ENCODE measurements around the gene ASB3.

Gene ASB3

GRCh38 chr2:53819634-53820033, 32.9 kb upstream of the ASB3 start:
- no peak overlapping the region for H3K4me3 ChIP-seq (ENCODE audit: low read depth, low read length)
- DNase-seq (ENCODE audit: low read depth): no peak
- TF ChIP-seq POLR2A (IDR thresholded peaks at IDR 0.05; ENCODE audit: extremely low read depth, insufficient read length) (no peak), CTCF (IDR thresholded peaks at IDR 0.05; ENCODE audit: low read depth, low read length) (no peak), MAX (IDR thresholded peaks at IDR 0.05; ENCODE audit: low read depth, low read length) (no peak), MYC (IDR thresholded peaks at IDR 0.05; ENCODE audit: low read depth, low read length) (no peak)

- H3K4me3 ChIP-seq (ENCODE audit: low read depth, low read length): no peak overlapping the region
- no peak for DNase-seq (ENCODE audit: low read depth)
- TF ChIP-seq POLR2A (IDR thresholded peaks at IDR 0.05; ENCODE audit: extremely low read depth, insufficient read length) (no peak), MAX (IDR thresholded peaks at IDR 0.05; ENCODE audit: low read depth, low read length) (no peak), MYC (IDR thresholded peaks at IDR 0.05; ENCODE audit: low read depth, low read length) (no peak), CTCF (IDR thresholded peaks at IDR 0.05; ENCODE audit: low read depth, low read length) (no peak)
These were observed 32.2 kb upstream of the ASB3 start for GRCh38 chr2:53818854-53819435.

GRCh38 chr2:53813151-53813550, 26.4 kb upstream of the ASB3 start:
- no peak for TF ChIP-seq CTCF (IDR thresholded peaks at IDR 0.05; ENCODE audit: low read depth, low read length)
- no peak for TF ChIP-seq MAX (IDR thresholded peaks at IDR 0.05; ENCODE audit: low read depth, low read length)
- TF ChIP-seq POLR2A (IDR thresholded peaks at IDR 0.05; ENCODE audit: extremely low read depth, insufficient read length): no peak
- TF ChIP-seq MYC (IDR thresholded peaks at IDR 0.05; ENCODE audit: low read depth, low read length): no peak
- no peak for DNase-seq (ENCODE audit: low read depth)

GRCh38 chr2:53811601-53812000, 24.8 kb upstream of the ASB3 start:
- TF ChIP-seq CTCF (IDR thresholded peaks at IDR 0.05; ENCODE audit: low read depth, low read length) (no peak), POLR2A (IDR thresholded peaks at IDR 0.05; ENCODE audit: extremely low read depth, insufficient read length) (no peak)
- H3K4me3 ChIP-seq (ENCODE audit: low read depth, low read length): no peak overlapping the region
- DNase-seq (ENCODE audit: low read depth): no peak

More at GRCh38 chr2:53813151-53813550, 26.4 kb upstream of the ASB3 start:
- no peak overlapping the region for H3K4me3 ChIP-seq (ENCODE audit: low read depth, low read length)

- DNase-seq (ENCODE audit: low read depth): no peak
- TF ChIP-seq CTCF (IDR thresholded peaks at IDR 0.05; ENCODE audit: low read depth, low read length) (no peak), MAX (IDR thresholded peaks at IDR 0.05; ENCODE audit: low read depth, low read length) (no peak), POLR2A (IDR thresholded peaks at IDR 0.05; ENCODE audit: extremely low read depth, insufficient read length) (no peak), MYC (IDR thresholded peaks at IDR 0.05; ENCODE audit: low read depth, low read length) (no peak)
- H3K4me3 ChIP-seq (ENCODE audit: low read depth, low read length): no peak overlapping the region
These were observed 15.9 kb upstream of the ASB3 start for GRCh38 chr2:53802617-53803151.

GRCh38 chr2:53801547-53801946, 14.8 kb upstream of the ASB3 start:
- TF ChIP-seq MAX (IDR thresholded peaks at IDR 0.05; ENCODE audit: low read depth, low read length): no peak
- no peak for TF ChIP-seq CTCF (IDR thresholded peaks at IDR 0.05; ENCODE audit: low read depth, low read length)
- TF ChIP-seq POLR2A (IDR thresholded peaks at IDR 0.05; ENCODE audit: extremely low read depth, insufficient read length): no peak
- TF ChIP-seq MYC (IDR thresholded peaks at IDR 0.05; ENCODE audit: low read depth, low read length): no peak
- no peak for DNase-seq (ENCODE audit: low read depth)
- H3K4me3 ChIP-seq (ENCODE audit: low read depth, low read length): no peak overlapping the region

All from NB4 (cell line).